ENCODE results near the gene BTN3A1. TPM values are rescaled to one million over a fixed set of nuclear protein-coding genes. Genes with fewer than 3 reads are reported as not detected.
"Not testable (repeated sequence)": the region's sequence is repeated elsewhere in the genome, so short reads cannot be mapped to it uniquely, and the experiment has no call there.

The BTN3A1 gene
- total RNA-seq, 2 donors from 2014 or later, result 5.7 to 12.4 TPM

DNA sequence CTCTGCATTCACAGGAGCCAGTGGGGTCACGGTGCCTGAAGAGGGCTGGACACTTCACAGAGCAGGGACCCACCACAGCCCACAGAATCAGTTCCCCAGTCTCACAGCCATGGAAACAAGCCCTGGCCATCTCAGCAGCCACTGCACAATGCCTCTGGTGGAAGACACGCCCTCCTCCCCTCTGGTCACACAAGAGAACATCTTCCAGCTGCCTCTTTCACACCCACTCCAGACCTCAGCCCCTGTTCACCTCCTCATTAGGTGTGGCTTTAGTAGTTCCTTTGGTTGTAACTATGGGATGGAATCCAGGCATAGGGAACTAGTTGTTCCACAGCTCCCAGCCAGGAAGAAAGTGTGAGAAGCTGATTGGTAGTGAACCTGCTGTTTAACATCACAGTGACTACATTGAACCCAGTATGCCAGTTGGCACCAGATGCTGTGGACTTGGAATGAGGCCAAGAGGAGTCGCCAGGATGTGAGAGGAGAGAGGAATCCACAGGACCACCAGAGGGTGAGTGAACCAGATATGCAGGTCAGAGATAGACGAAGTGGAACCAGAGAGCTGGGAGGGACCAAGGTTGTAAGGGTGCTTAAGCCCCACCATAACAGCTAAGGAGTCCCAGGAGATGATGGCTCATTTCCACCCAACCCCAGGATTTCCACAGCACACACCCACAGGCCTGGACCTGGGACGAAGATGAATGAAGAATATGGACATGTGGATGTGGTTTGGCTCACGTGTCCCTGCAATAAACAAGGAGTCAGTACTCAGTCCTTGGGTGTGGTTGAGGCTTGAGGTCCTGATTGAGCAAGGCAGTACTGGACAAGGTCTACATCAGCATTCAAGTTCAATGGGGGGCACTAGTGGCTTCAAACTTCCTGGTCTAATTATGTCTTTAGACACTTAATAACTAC is 29.4 kb downstream of the BTN3A1 start:
- intact Hi-C loops (cut with DNase I), result no loop called here
- no peak for DNase-seq
- peak in 1 of 2 donors; percentile 48 for ATAC-seq

DNA sequence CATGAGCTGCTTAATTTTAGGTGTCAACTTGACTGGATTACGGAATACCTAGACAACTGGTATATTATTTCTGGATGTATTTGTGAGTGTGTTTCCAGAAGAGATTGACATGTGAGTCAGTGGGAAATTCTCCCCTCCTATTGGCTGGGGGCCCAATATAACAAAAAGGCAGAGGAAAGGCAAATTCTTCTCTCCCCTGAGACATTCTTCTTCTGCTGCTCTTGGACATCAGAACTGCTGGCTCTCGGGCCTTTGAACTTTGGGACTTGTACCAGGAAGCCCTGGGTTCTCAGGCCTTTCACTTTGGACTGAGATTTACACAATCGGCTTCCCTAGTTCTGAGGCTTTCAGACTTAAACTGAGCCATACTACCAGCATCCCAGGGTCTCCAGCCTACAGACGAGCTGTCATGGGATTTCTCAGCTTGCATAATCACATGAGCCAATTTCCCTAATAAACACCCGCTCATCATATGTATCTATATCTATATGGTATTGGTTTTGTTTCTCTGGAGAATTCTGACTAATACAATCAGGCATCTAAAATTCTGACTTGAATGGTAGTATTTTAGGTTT is 30.6 kb downstream of the BTN3A1 start:
- DNase-seq (peak; percentile 53), ATAC-seq (peak in 1 of 2 donors; percentile 38)
- intact Hi-C loops (cut with DNase I), result no loop called here

DNA sequence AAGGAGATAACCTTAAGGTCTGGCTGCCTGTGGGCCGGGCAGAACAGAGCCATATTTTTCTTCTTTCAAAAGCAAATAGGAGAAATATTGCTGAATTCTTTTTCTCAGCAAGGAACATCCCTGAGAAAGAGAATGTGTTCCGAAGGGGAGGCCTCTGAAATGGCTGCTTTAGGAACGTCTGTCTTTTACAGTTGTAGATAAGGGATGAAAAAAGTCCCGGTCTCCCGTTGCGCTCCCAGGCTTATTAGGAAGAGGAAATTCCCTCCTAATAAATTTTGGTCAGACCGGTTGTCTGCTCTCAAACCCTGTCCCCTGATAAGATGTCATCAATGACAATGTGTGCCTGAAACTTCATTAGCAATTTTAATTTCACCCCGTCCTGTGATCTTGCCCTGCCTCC is 31.6 kb downstream of the BTN3A1 start:
- DNase-seq; ATAC-seq; intact Hi-C loops (cut with DNase I): not testable (repeated sequence)

DNA sequence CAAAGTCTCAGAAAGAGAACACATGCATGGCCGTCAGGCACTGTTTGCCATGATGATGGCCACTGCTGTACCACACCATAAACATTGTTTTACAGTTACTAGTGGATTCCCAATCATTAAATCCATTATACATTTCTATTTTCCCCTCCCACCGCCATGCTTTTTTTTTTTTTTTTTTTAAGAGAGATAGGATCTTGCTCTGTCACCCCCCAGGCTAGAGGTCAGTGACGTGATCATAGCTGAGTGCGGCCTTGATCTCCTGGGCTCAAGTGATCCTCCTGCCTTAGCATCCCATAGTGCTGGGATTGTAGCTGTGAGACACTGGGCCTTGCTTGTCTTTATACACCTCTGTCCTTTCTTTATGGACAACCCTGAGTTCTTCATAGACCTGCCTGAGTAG is 33.9 kb downstream of the BTN3A1 start:
- DNase-seq, result no peak
- intact Hi-C loops (cut with DNase I), result no loop called here
- ATAC-seq, result no peak

DNA sequence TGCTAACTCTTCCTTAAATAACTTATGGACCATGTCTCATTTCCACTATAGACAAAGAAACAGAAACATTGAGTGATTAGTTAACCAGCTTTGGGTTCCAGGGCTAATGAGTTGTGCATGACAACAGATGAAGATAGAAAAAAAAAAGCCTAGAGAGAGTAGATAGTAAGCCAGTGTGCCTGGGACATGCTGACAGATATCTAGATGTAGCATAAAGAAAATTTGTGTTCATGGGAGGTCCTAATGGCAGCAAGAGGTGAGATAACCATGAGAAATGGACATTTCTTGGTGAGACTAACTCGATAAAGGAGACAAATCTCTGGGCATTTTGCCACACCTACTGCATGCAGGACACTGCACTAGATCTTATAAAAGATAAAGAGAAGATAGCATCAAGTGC is 35.5 kb downstream of the BTN3A1 start:
- DNase-seq, result no peak

DNA sequence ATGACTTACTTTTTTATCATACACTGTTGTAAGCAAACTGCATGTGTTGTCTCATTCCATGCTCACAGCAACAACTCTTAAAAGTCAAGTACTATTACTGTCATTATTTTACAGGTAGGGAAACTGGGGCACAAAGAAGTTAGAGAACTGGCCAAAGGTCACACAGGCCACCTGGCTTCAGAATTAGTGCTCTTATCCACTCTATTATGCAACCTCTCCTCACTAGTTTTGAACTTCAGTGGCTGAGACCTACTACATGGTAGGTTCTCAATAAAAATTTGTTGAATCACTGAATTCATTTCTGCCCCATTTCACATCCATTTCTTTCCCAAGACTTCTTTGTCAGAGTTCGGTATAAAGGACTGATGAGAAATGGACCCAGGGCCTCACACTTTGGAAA is 35.9 kb downstream of the BTN3A1 start:
- intact Hi-C loops (cut with DNase I), result no loop called here
- no peak for DNase-seq
- ATAC-seq, result no peak

More for the DNA sequence above, 35.5 kb downstream of the BTN3A1 start:
- intact Hi-C loops (cut with DNase I), result no loop called here
- no peak for ATAC-seq

DNA sequence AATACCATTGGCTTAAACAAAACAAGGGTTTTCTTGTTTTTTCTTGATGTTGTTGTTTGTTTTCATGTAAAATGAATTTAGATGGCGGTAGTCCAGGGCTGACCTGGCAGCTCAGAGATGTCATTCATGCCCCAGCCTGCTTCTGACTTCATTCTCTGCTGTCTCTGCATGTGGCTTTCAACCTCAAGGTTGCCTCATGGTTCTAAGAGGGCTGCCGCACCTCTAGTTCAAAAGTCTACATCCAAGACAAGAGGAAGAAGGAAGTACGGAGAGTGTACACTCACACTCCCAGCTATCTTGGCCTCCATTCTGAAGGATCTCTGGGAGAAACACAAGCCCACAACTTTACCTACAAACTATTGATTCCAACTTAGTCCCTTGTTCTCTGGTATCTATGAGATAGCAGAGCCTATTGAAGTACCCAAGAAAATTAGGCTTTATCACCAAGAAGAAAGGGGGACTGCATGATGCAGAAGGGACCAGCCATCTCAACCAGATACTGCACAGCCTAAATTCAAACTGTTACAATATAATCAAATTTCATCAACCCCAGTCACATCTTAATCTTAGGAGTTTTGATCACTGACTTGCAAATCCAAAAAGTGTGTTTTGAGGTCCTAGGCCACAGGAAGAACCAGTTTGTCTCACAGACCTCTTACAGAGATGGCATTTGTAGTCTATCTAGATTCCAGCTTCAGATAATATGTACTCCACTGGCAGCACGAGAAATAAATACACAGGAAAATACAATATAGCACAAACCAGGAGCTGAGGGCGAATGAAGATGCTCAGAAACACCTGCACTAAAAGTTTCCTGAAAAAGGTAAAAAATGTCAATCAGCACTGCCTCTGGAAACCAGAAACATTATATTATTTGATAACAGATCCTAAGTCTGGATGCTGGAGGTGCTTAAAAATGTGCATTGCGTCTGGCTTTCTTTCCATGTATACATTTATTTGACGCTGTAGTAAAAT is 37.4 kb downstream of the BTN3A1 start:
- intact Hi-C loops (cut with DNase I), result no loop called here
- ATAC-seq (no peak), DNase-seq (no peak)

DNA sequence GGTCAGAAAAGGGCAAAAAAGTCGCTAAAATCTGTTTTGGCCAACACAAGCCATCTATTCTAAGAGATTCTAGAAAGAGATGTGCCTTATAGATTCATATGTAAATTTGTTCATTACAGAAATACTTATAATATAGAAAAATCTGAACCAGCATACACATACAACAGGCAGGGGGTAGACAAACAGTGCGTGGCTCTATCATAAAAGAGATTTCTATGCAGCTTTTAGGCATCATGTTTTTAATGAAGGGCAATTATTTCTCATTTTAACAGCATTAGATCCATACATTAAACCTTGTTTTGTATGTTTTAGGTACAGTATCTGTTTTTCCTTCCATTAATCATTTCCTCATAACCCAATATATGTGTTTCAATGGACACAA is 38.9 kb downstream of the BTN3A1 start:
- ATAC-seq, result no peak
- DNase-seq, result no peak
- intact Hi-C loops (cut with DNase I), result no loop called here

DNA sequence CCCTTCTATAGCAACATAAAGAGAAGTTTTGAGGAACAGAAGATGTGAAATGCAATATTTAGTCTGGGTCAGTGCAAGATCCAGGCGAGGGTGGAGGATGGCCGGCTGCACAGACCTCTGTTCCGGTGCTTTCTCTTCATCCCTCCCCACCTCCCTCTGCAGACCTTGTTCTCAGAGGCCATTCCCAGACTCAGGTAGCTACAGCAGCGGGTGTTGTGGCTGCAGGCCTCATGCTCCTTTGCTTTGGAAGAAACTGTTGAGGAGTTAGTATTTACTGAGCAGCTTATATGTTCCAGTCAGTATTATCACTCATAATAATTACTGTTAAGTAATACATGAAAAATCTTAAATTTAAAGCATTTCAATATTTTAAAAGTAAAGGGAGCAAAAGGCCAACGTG is 39.9 kb downstream of the BTN3A1 start:
- ATAC-seq (no peak), DNase-seq (no peak)
- intact Hi-C loops (cut with DNase I), result no loop called here

DNA sequence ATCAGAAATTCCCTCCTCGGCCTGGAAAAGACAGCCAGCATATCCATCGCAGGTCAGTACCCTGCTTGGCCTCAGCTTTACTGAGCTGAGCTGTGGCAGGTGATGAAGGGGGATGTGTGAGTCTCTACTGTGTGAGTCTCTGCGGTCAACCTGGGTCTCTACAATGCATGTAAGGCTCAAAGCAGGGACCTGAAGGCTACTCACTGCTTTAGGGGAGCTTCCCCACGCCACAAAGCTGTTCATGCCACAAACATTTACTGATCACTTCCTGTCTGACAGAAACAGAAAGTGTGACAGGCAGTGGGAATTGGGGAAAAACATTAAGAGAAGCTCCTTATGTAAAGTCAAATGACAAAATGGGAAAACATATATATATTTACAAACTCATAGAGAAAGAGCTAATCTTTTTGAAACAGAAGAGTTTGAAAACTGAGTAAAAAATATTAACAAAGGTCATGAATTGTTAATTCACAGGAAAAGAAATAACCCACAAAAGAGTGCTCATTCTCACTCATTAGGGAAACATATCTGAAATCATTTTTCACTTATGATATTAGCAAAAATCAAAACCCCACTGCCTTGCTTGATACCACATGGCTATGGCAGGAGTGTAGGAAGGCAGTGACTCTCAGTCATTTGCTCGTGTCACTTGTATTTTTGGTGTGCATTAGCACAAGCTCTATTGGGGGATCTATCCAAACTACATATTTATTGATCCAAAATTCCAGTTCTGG is 44.0 kb downstream of the BTN3A1 start:
- no peak for ATAC-seq
- intact Hi-C loops (cut with DNase I), result no loop called here

DNA sequence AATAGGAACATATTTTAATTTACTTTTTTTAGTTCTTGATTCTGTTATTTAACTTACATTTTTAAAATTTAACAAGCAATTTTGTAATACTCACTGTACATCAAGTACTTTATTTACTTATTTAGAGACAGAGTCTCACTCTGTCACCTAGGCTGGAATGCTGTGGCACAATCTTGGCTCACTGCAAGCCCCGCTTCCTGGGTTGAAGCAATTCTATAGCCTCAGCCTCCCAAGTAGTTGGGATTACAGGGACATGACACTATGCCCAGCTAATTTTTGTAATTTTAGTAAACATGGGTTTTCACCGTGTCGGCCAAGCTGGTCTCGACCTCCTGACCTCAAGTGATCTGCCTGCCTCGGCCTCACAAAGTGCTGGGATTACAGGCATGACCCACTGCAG is 45.2 kb downstream of the BTN3A1 start:
- no peak for ATAC-seq
- intact Hi-C loops (cut with DNase I), result no loop called here
- DNase-seq, result no peak

More for the DNA sequence above, 44.0 kb downstream of the BTN3A1 start:
- DNase-seq, result no peak

DNA sequence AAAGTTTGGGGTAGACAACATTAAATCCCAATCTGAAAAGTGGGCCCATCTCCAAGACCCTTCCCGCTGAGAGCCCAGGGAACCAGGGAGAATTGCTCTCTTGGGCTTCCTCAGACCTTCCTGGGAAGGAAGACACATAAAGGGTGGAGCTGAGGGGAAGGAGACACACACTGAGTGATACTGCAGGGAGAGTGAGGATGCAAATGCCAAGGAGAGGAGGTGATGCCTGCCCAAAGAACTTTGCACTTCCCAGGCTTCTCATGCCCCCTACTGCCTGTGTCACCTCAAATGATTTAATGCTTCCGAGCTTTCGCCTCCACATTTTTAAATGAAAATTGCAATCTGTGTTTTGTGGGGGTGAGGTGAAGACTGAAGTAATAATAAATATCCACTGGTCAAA is 48.2 kb downstream of the BTN3A1 start:
- intact Hi-C loops (cut with DNase I), result no loop called here
- no peak for ATAC-seq
- DNase-seq, result no peak

DNA sequence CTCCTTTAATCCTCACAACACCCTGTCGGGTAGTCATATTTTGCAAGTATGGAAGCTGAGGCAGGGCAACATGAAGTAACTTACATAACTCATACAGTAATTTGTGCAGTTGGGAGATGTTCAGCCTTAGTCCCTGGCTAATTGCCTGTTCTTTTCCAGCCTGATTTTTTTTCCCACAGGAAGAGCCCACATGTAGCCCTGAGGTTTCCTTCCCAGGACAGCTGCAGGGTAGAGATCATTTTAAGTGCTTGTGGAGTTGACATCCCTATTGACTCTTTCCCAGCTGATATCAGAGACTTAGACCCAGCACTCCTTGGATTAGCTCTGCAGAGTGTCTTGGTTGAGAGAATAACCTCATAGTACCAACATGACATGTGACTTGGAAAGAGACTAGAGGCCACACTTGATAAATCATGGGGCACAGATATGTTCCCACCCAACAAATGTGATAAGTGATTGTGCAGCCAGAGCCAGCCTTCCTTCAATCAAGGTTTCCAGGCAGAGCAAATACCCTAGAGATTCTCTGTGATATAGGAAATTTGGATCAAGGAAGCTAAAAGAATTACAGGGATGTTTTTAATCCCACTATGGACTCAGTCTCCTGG is 50.7 kb downstream of the BTN3A1 start:
- DNase-seq (no peak), ATAC-seq (no peak)
- intact Hi-C loops (cut with DNase I), result no loop called here

DNA sequence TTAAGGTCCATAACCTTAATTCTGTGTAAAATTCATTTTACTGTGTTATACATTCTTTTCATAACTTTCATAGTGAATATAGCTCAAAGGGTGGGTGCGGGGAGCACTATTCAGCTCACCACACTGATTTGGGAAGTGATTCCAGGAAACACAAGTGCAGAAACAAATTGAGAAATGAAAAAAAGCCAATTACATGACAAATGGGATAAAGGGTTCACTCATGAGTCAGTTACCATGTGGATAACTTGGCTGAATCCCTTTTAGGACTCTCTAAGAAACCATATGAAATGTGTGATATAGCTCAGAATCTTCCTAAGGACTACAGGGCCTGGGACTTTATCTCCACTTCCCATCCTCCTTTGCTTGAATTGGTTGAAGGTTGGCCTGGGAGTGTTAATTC is 52.6 kb downstream of the BTN3A1 start:
- intact Hi-C loops (cut with DNase I), result no loop called here
- DNase-seq (no peak), ATAC-seq (no peak)

DNA sequence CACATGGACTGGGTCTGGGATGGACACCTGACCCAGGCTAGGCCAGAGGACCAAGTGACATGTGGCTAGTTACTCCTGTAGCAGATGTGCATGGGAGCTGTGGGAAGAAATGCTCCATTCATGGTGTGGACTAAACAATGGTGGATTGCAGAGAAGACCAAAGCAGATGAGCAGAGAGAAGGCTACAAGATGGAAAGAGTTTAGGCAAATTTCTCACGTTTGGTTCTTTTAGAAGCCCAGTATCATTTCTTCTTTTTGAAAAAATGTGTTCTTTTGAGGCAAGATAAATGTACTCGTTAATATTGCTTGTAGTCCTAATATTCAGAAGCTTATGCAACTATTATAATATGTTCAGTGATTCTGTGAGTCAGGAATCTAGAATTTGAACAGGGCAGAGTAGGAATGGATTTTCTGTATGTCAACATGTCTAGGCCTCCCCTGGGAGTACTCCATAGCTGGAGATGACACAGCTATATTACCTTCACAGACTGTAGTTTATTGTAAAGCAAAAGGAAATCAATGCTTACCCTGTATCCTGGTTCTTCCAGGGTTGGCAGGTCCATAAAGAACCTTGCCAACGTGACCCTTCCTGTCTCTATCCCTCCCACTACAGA is 53.4 kb downstream of the BTN3A1 start:
- DNase-seq (no peak), ATAC-seq (no peak)
- intact Hi-C loops (cut with DNase I), result no loop called here

DNA sequence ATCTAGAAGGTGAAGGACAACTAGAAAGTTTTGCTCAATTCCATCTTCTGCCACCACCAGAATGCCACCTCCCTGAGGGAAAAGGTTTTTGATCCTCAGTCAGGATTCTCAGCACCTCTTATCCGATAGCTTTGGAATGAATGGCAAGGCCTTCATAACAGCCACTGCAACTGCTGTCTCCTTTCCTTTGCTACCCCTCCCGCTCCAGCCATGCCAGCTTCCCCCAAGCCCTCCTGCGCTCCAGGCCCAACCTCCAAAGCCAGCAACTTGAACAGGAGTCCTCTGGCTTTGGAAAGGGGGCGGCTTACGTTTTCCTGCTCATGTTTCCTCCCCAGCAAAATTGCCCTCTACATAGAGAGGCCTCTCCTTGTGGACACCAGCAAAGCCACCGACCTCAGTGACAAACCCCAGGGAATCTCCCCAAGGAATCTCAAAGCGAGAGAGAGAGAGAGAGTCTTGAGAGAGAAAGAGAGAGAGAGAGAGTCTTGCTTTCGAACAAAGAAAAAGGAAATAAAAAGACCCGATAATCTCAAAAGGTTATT is 55.3 kb downstream of the BTN3A1 start:
- intact Hi-C loops (cut with DNase I), result no loop called here
- DNase-seq, result peak; percentile 34
- peak; percentile 54 to 60 for ATAC-seq

DNA sequence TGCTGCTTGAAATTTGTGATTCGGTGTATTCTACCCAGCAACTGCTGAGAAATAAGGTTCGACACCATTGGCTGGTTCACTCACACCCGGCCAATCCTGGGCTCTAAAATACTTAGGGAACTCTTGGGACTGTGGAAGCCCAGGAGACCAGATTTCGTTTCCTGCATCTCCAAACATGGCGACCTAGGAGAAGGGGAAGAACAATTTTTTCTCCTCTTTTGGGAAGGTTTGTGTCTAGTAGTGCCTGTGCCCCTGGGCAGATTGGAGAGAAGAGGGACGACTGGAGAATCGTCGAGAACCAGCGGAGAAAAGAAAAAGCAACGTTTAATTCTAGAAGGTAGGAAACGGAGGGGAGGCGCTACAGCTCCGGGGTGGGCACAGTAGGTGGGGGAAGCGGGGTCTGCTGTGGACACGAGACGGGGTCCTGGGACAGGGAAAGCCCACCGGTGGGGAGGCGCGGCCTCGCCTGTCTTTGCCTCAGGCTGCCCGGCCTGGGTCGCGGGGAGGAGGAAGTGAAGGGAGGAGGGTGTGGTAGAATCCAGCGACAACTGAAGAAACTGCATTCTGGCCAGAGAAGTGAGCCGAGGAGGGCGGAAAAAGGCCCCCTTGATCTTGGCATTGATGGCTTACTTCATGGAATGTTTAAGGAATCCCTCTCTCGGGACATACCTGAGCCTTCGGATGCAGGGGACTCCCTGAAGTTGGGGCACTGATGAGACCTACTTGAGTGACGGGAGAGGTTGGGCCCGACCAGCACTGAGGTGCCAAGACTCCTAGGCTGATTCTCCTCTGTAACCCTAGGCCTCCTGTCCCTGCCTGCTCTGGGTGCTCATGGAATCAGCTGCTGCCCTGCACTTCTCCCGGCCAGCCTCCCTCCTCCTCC is 56.0 kb downstream of the BTN3A1 start, which contains the start of gene BTN2A1:
TSS of gene BTN2A1 (plus strand) at position 150 of the 883 bp plus-strand sequence. CDS start at position 832, 682 bp downstream.
- intact Hi-C loops (cut with DNase I), result no loop called here
- DNase-seq, result peak; percentile 80
- ATAC-seq, result peak; percentile 99 to 100

Measured in left cardiac atrium (tissue), 4 donors.